HCT116 (cell line): ENCODE results near the gene CDK8. TPM values are rescaled to one million over a fixed set of nuclear protein-coding genes. Genes with fewer than 3 reads are reported as not detected.
A peak's percentile ranks its signal among the peaks of the same experiment; 100 is the strongest.

Experiments used
- ATAC-seq: fragments of 200-7000 bp; cut with Tn5 transposase; 2 replicates; pipeline ENCODE4 v1.9.1; 2020; ENCODE audit warnings: mild to moderate bottlenecking, moderate library complexity
- BruUV-seq: library from RNA; stranded (reverse); fragments of 400-500 nt; replicated peaks from 2 replicates; lab custom pipeline; 2021; lab: Mats Ljungman, UMichigan
- CTCF ChIA-PET: fragments of 300-600 bp; sonication (Branson Sonifier 250); formaldehyde crosslinking; loops from one replicate; lab custom pipeline; 2021; ENCODE audit warnings: antibody characterized with exemption; lab: Charles Lee
- POLR2A ChIA-PET: fragments of 300-600, 350-600 bp; sonication (Branson Sonifier 250); formaldehyde crosslinking; loops from one replicate; lab custom pipeline; 2021; ENCODE audit warnings: antibody characterized with exemption; lab: Charles Lee
- RAD21 ChIA-PET, 2 experiments: fragments of 300-600 bp; sonication (Branson Sonifier 250); formaldehyde crosslinking; loops; one replicate each; lab custom pipeline; 2023; ENCODE audit warnings: low total read pairs in 2 of 2; ENCODE audit not compliant: uncharacterized antibody in 2 of 2, unreplicated experiment in 2 of 2, low non-redundant PET in 1 of 2; lab: Charles Lee
- DNase-seq: peaks from one replicate; pipeline ENCODE4 v3.0.0-alpha.2; 2010; ENCODE audit warnings: low read depth, low spot score
- H2AFZ ChIP-seq: fragments of 200-600 bp; shearing (Covaris generic), sonication (generic); 2 replicates; pipeline ENCODE4 v1.6.1; 2017; ENCODE audit warnings: low read depth, mixed run types, mixed read lengths, antibody characterized with exemption, low read length; ENCODE audit not compliant: poor library complexity, severe bottlenecking
- H3K27ac ChIP-seq: 2 replicates; pipeline ENCODE4 v1.5.1; 2012; ENCODE audit warnings: low read depth, low read length
- H3K27me3 ChIP-seq: fragments of 200-600 bp; sonication (generic); 2 replicates; pipeline ENCODE4 v1.6.1; 2016; ENCODE audit warnings: mixed run types, low read length, mixed read lengths; ENCODE audit not compliant: insufficient read depth
- H3K36me3 ChIP-seq, 2 experiments: fragments of 200-500 bp in 1 of 2; fragments of 200-600 bp in 1 of 2; sonication (Bioruptor generic) in 1 of 2; sonication (generic) in 1 of 2; 2 replicates each; pipeline versions ENCODE4 v1.5.1 to v1.6.1; 2014 to 2016; ENCODE audit warnings: low read length in 2 of 2, inconsistent platforms in 1 of 2, mixed read lengths in 1 of 2, mixed run types in 1 of 2; ENCODE audit not compliant: insufficient read depth in 2 of 2, control insufficient read depth in 1 of 2
- H3K4me1 ChIP-seq, 2 experiments: fragments of 200-600 bp in 1 of 2; sonication (generic) in 1 of 2; 2 replicates each; pipeline versions ENCODE4 v1.5.1 to v1.6.1; 2012 to 2017; ENCODE audit warnings: low read length in 2 of 2, inconsistent platforms in 1 of 2, mild to moderate bottlenecking in 1 of 2, mixed read lengths in 1 of 2, mixed run types in 1 of 2, moderate library complexity in 1 of 2; ENCODE audit not compliant: insufficient read depth in 2 of 2, control insufficient read depth in 1 of 2
- H3K4me2 ChIP-seq: fragments of 200-600 bp; sonication (generic); 2 replicates; pipeline ENCODE4 v1.6.1; 2017; ENCODE audit warnings: mixed run types, low read length, mixed read lengths
- H3K4me3 ChIP-seq, 2 experiments: fragments of 200-600 bp in 1 of 2; sonication (generic) in 1 of 2; replicated peaks in 1 of 2; 2 replicates each; pipeline ENCODE4 v1.5.1; 2011 to 2016; ENCODE audit warnings: low read length in 2 of 2, control low read depth in 1 of 2, low read depth in 1 of 2, mild to moderate bottlenecking in 1 of 2, mixed read lengths in 1 of 2, mixed run types in 1 of 2
- H3K79me2 ChIP-seq: fragments of 200-600 bp; sonication (generic); 2 replicates; pipeline ENCODE4 v1.6.1; 2017; ENCODE audit warnings: mild to moderate bottlenecking, mixed run types, low read length, moderate library complexity, mixed read lengths; ENCODE audit not compliant: insufficient read depth
- H3K9ac ChIP-seq: fragments of 200-600 bp; sonication (generic); 2 replicates; pipeline ENCODE4 v1.6.1; 2016; ENCODE audit warnings: low read length, mixed read lengths
- H3K9me2 ChIP-seq: fragments of 200-600 bp; sonication (generic), shearing (Covaris generic); 2 replicates; pipeline ENCODE4 v1.6.1; 2017; ENCODE audit warnings: mixed run types, mild to moderate bottlenecking, moderate library complexity; ENCODE audit not compliant: insufficient read depth
- H3K9me3 ChIP-seq, 2 experiments: fragments of 200-500 bp in 1 of 2; fragments of 200-600 bp in 1 of 2; sonication (Bioruptor generic) in 1 of 2; sonication (generic) in 1 of 2; 2 replicates each; pipeline ENCODE4 v1.6.1; 2014 to 2017; ENCODE audit warnings: low read length in 2 of 2, mixed read lengths in 2 of 2, inconsistent platforms in 1 of 2, low read depth in 1 of 2, mild to moderate bottlenecking in 1 of 2, mixed run types in 1 of 2, moderate library complexity in 1 of 2; ENCODE audit not compliant: control insufficient read depth in 1 of 2, insufficient read depth in 1 of 2
- H4K20me1 ChIP-seq: fragments of 200-600 bp; sonication (generic), shearing (Covaris generic); 2 replicates; pipeline ENCODE4 v1.6.1; 2017; ENCODE audit warnings: mixed run types, mild to moderate bottlenecking, moderate library complexity; ENCODE audit not compliant: insufficient read depth
- CBX3 ChIP-seq: IDR thresholded peaks from 2 replicates; pipeline ENCODE4 v1.6.1; 2012; ENCODE audit warnings: low read depth
- EZH2phosphoT487 ChIP-seq: fragments of 200-600 bp; IDR thresholded peaks from 2 replicates; pipeline ENCODE4 v1.6.1; 2018; ENCODE audit warnings: antibody characterized with exemption, borderline replicate concordance
- POLR2AphosphoS5 ChIP-seq: IDR thresholded peaks from 2 replicates; pipeline ENCODE4 v1.6.1; 2011; ENCODE audit warnings: mild to moderate bottlenecking, low read depth, low read length, moderate library complexity
- RAD21 ChIP-seq: IDR thresholded peaks from 2 replicates; pipeline ENCODE4 v1.6.1; 2012; ENCODE audit warnings: low read depth, mild to moderate bottlenecking
- SP1 ChIP-seq: IDR thresholded peaks from 2 replicates; pipeline ENCODE4 v1.6.1; 2012; ENCODE audit warnings: low read depth
- SRF ChIP-seq: IDR thresholded peaks from 2 replicates; pipeline ENCODE4 v1.6.1; 2012; ENCODE audit warnings: low read depth
- intact Hi-C: fragments of 100-400 bp; cut with micrococcal nuclease; formaldehyde crosslinking; loops from 2 replicates; pipeline ENCODE4 v1.10.0; 2022
- total RNA-seq: library from RNA; stranded (reverse); gene quantifications from one replicate; pipeline ENCODE4 v1.2.1, GENCODE V29; 2021; ENCODE audit not compliant: unreplicated experiment
- TF ChIP-seq, protein P1 (sequence below): IDR thresholded peaks from 2 replicates; pipeline ENCODE4 v1.6.1; 2012; ENCODE audit warnings: low read depth
- TF ChIP-seq, protein P2 (sequence below): IDR thresholded peaks from 2 replicates; pipeline ENCODE4 v1.6.1; 2011; ENCODE audit warnings: mild to moderate bottlenecking, low read length, moderate library complexity; ENCODE audit not compliant: insufficient replicate concordance; ENCODE audit errors: extremely low read depth

The CDK8 gene
- total RNA-seq, 1 experiment from 2014 or later: 23.8 TPM

DNA sequence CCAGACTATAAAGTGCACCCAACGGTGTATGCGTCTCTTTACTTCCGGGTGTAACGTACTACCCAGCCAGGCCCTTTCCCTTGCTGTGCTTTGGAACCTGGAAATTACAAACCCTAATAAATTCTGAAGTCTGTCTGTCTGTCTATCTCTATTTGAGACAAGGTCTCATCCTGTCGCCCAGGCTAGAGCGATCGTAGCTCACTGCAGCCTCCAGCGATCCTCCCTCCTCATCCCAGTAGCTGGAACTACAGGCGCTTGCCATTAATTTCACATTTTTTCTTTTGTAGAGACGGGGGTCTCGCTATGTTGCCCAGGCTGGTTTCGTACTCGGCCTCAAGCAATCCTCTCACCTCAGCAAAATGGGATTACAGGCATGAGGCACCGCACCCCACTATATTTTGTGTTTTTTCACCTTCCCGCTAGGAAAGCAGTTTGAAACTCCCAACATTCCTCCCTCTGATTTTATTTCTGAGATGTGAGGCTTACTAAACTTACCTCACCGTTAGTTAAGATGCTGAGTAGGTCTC lies 31.3 kb upstream of the CDK8 start:
- H2AFZ ChIP-seq: peak overlapping the region; percentile 66
- H3K36me3 ChIP-seq: peaks cover 20 to 21% of the 10 kb centered on the region in 2 experiments
- peaks cover 24% of the 10 kb centered on the region for H3K79me2 ChIP-seq
- CTCF ChIA-PET: no interaction called here
- no peaks in the 10 kb centered on the region for H3K9me2 ChIP-seq
- H3K4me2 ChIP-seq: peak overlapping the region; percentile 68
- ATAC-seq: peak; percentile 48
- TF ChIP-seq SRF: no peak
- TF ChIP-seq CBX3: no peak
- TF ChIP-seq RAD21: no peak
- no peak for TF ChIP-seq POLR2AphosphoS5
- TF ChIP-seq, protein P1, sequence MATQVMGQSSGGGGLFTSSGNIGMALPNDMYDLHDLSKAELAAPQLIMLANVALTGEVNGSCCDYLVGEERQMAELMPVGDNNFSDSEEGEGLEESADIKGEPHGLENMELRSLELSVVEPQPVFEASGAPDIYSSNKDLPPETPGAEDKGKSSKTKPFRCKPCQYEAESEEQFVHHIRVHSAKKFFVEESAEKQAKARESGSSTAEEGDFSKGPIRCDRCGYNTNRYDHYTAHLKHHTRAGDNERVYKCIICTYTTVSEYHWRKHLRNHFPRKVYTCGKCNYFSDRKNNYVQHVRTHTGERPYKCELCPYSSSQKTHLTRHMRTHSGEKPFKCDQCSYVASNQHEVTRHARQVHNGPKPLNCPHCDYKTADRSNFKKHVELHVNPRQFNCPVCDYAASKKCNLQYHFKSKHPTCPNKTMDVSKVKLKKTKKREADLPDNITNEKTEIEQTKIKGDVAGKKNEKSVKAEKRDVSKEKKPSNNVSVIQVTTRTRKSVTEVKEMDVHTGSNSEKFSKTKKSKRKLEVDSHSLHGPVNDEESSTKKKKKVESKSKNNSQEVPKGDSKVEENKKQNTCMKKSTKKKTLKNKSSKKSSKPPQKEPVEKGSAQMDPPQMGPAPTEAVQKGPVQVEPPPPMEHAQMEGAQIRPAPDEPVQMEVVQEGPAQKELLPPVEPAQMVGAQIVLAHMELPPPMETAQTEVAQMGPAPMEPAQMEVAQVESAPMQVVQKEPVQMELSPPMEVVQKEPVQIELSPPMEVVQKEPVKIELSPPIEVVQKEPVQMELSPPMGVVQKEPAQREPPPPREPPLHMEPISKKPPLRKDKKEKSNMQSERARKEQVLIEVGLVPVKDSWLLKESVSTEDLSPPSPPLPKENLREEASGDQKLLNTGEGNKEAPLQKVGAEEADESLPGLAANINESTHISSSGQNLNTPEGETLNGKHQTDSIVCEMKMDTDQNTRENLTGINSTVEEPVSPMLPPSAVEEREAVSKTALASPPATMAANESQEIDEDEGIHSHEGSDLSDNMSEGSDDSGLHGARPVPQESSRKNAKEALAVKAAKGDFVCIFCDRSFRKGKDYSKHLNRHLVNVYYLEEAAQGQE: no peak
- no peak for TF ChIP-seq EZH2phosphoT487
- TF ChIP-seq SP1: no peak
- TF ChIP-seq, protein P2, sequence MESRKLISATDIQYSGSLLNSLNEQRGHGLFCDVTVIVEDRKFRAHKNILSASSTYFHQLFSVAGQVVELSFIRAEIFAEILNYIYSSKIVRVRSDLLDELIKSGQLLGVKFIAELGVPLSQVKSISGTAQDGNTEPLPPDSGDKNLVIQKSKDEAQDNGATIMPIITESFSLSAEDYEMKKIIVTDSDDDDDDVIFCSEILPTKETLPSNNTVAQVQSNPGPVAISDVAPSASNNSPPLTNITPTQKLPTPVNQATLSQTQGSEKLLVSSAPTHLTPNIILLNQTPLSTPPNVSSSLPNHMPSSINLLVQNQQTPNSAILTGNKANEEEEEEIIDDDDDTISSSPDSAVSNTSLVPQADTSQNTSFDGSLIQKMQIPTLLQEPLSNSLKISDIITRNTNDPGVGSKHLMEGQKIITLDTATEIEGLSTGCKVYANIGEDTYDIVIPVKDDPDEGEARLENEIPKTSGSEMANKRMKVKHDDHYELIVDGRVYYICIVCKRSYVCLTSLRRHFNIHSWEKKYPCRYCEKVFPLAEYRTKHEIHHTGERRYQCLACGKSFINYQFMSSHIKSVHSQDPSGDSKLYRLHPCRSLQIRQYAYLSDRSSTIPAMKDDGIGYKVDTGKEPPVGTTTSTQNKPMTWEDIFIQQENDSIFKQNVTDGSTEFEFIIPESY: no peak
- peaks cover 10 to 13% of the 10 kb centered on the region in 2 experiments for H3K4me1 ChIP-seq
- H3K27me3 ChIP-seq: no peaks in the 10 kb centered on the region
- no peaks in the 10 kb centered on the region for H3K9me3 ChIP-seq
- RAD21 ChIA-PET: interaction anchor here in 1 of 2 experiments (0.6 kb wide), 1 partner anchor 36 kb away, joined by 3 read pairs; no protein-coding TSS in a partner anchor
- POLR2A ChIA-PET: interaction anchor here (0.6 to 1.1 kb wide), 4 partner anchors 9 to 274 kb away, joined by 3 read pairs; no protein-coding TSS in a partner anchor
- H3K27ac ChIP-seq: peak overlapping the region; percentile 95
- peak overlapping the region; percentile 83 to 93 for H3K4me3 ChIP-seq
- BruUV-seq: no TSS peak
- no peaks in the 10 kb centered on the region for H4K20me1 ChIP-seq
- DNase-seq: no peak
- intact Hi-C loops: no loop called here
- peak overlapping the region; percentile 94 for H3K9ac ChIP-seq
